ENCODE results near the gene GUCY2F.

GRCh38 chrX:109390556-109390955, 91.3 kb downstream of the GUCY2F start:
- TF ChIP-seq, protein P1, sequence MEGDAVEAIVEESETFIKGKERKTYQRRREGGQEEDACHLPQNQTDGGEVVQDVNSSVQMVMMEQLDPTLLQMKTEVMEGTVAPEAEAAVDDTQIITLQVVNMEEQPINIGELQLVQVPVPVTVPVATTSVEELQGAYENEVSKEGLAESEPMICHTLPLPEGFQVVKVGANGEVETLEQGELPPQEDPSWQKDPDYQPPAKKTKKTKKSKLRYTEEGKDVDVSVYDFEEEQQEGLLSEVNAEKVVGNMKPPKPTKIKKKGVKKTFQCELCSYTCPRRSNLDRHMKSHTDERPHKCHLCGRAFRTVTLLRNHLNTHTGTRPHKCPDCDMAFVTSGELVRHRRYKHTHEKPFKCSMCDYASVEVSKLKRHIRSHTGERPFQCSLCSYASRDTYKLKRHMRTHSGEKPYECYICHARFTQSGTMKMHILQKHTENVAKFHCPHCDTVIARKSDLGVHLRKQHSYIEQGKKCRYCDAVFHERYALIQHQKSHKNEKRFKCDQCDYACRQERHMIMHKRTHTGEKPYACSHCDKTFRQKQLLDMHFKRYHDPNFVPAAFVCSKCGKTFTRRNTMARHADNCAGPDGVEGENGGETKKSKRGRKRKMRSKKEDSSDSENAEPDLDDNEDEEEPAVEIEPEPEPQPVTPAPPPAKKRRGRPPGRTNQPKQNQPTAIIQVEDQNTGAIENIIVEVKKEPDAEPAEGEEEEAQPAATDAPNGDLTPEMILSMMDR (IDR thresholded peaks at IDR 0.05; ENCODE audit: low read depth, low read length), result no peak
- TF ChIP-seq POLR2A (IDR thresholded peaks at IDR 0.05; ENCODE audit: extremely low read depth, insufficient read length) (no peak), MAX (IDR thresholded peaks at IDR 0.05; ENCODE audit: low read depth, low read length) (no peak)

All from NB4 (cell line).